Measurements from ENCODE around the gene ACRV1. TPM values are rescaled to one million over a fixed set of nuclear protein-coding genes. Genes with fewer than 3 reads are reported as not detected.

ACRV1 gene
- total RNA-seq, 4 donors from 2014 or later: not detected

DNA sequence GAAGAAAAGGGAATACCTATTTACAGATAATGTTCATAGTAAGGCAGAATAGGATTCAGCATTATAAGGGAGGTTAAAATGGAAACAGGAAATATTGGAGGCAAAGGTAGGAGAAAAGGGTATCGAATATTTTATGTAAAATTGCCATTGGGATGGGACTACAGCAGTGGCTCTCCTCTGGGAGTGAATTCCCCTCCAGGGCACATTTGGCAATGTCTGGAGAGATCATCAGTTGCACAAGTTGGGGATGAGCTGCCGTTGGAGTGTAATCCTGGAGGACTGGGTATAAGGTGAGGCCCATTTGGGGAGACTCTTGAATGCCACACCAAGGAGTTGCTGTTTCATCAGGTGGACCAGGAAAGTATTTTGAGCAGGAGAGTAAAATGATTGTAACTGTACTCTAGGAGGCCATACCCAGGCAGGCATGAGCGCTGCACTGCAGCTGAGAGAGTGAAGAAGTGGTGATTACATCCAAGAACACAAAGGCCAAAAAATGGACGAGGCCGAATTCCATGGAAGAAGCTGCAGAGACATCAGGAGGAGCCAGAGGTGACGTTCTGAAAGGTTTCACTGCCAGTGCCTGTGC, 8.7 kb upstream of the ACRV1 start:
- intact Hi-C loops (cut with DNase I; ENCODE audit: low total_unique reads): no loop called here
- Histone ChIP-seq H3K36me3 (no peaks in the 10 kb centered on the region), H3K27ac (no peak overlapping the region), H3K27me3 (no peaks in the 10 kb centered on the region), H3K9me3 (no peaks in the 10 kb centered on the region), H3K4me1 (no peaks in the 10 kb centered on the region), H3K4me3 (no peak overlapping the region)
- TF ChIP-seq POLR2A (IDR thresholded peaks at IDR 0.05): no peak
- TF ChIP-seq, protein P1, sequence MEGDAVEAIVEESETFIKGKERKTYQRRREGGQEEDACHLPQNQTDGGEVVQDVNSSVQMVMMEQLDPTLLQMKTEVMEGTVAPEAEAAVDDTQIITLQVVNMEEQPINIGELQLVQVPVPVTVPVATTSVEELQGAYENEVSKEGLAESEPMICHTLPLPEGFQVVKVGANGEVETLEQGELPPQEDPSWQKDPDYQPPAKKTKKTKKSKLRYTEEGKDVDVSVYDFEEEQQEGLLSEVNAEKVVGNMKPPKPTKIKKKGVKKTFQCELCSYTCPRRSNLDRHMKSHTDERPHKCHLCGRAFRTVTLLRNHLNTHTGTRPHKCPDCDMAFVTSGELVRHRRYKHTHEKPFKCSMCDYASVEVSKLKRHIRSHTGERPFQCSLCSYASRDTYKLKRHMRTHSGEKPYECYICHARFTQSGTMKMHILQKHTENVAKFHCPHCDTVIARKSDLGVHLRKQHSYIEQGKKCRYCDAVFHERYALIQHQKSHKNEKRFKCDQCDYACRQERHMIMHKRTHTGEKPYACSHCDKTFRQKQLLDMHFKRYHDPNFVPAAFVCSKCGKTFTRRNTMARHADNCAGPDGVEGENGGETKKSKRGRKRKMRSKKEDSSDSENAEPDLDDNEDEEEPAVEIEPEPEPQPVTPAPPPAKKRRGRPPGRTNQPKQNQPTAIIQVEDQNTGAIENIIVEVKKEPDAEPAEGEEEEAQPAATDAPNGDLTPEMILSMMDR (IDR thresholded peaks at IDR 0.05): no peak
- DNase-seq: no peak

- TF ChIP-seq POLR2A (IDR thresholded peaks at IDR 0.05): no peak
- TF ChIP-seq, protein P1 (IDR thresholded peaks at IDR 0.05): no peak
- no peak for DNase-seq
- H3K27ac ChIP-seq: no peak overlapping the region
- no peaks in the 10 kb centered on the region for H3K27me3 ChIP-seq
- H3K4me1 ChIP-seq: no peaks in the 10 kb centered on the region
- H3K4me3 ChIP-seq: no peak overlapping the region
- no peaks in the 10 kb centered on the region for H3K36me3 ChIP-seq
- intact Hi-C loops (cut with DNase I; ENCODE audit: low total_unique reads): no loop called here
- no peaks in the 10 kb centered on the region for H3K9me3 ChIP-seq
Measured at GRCh38 chr11:125688632-125689031, 8.0 kb upstream of the ACRV1 start.

DNA sequence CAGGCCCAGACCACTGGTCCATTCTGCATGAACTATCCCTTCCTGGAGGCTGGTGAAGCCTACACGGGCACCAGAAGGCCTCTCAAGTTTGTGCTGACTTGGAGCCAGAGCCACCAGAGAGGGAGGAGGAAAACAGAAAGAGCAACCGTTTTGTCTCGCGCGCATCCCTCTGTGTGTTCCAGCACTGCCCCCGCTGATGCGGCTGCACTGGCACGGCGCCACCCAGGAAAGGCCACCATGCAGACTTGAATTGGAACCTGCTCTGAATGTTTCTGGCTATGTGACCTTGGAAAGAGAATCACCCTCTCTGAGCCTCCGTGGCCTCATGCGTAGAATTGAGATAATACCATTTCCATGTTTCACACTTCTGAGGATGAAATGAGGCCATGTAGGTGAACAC, 7.4 kb upstream of the ACRV1 start:
- intact Hi-C loops (cut with DNase I; ENCODE audit: low total_unique reads): no loop called here
- H3K9me3 ChIP-seq: no peaks in the 10 kb centered on the region

GRCh38 chr11:125685228-125685627, 4.6 kb upstream of the ACRV1 start:
- no peaks in the 10 kb centered on the region for H3K9me3 ChIP-seq
- intact Hi-C loops (cut with DNase I; ENCODE audit: low total_unique reads): no loop called here

More for the DNA sequence above, 7.4 kb upstream of the ACRV1 start:
- H3K36me3 ChIP-seq: no peaks in the 10 kb centered on the region
- H3K27ac ChIP-seq: no peak overlapping the region
- no peaks in the 10 kb centered on the region for H3K4me1 ChIP-seq
- no peak for TF ChIP-seq POLR2A (IDR thresholded peaks at IDR 0.05)
- TF ChIP-seq, protein P1 (IDR thresholded peaks at IDR 0.05): no peak
- H3K4me3 ChIP-seq: no peak overlapping the region
- DNase-seq: no peak
- H3K27me3 ChIP-seq: no peaks in the 10 kb centered on the region

GRCh38 chr11:125679837-125680236, 810 bp downstream of the ACRV1 start:
- no peak for TF ChIP-seq POLR2A (IDR thresholded peaks at IDR 0.05)
- TF ChIP-seq, protein P1 (IDR thresholded peaks at IDR 0.05): no peak
- intact Hi-C loops (cut with DNase I; ENCODE audit: low total_unique reads): no loop called here
- Histone ChIP-seq H3K4me3 (no peak overlapping the region), H3K4me1 (no peaks in the 10 kb centered on the region), H3K36me3 (no peaks in the 10 kb centered on the region), H3K27ac (no peak overlapping the region), H3K27me3 (no peaks in the 10 kb centered on the region), H3K9me3 (no peaks in the 10 kb centered on the region)
- DNase-seq: no peak

More at GRCh38 chr11:125685228-125685627, 4.6 kb upstream of the ACRV1 start:
- Histone ChIP-seq H3K27ac (no peak overlapping the region), H3K4me3 (no peak overlapping the region), H3K36me3 (no peaks in the 10 kb centered on the region), H3K27me3 (no peaks in the 10 kb centered on the region), H3K4me1 (no peaks in the 10 kb centered on the region)
- DNase-seq: no peak
- TF ChIP-seq, protein P1 (IDR thresholded peaks at IDR 0.05): no peak
- no peak for TF ChIP-seq POLR2A (IDR thresholded peaks at IDR 0.05)

Data from uterus (tissue), 4 donors.